ENCODE data around the gene ZFPM1. TPM values are rescaled to one million over a fixed set of nuclear protein-coding genes. Genes with fewer than 3 reads are reported as not detected.
"Not testable (repeated sequence)": the region's sequence is repeated elsewhere in the genome, so short reads cannot be mapped to it uniquely, and the experiment has no call there.

The ZFPM1 gene
- 0.15 TPM for polyA plus RNA-seq

GRCh38 chr16:88453217-88453531 lies at the start of gene ZFPM1:
ZFPM1 (plus strand) TSS chr16:88453280; CDS start chr16:88453639, 359 bp downstream.
- Mint-ChIP-seq H3K27me3 (peaks cover 3% of the 10 kb centered on the region), H3K36me3 (no peaks in the 10 kb centered on the region), H3K27ac (peak within 1 kb of the TSS; percentile 76 to 93 (median 88)), H3K4me1 (peaks cover 23 to 32% (median 24%) of the 10 kb centered on the region in 3 donors), H3K9me3 (no peaks in the 10 kb centered on the region), H3K4me3 (peak within 1 kb of the TSS; percentile 86 to 96 (median 94))

- Mint-ChIP-seq H3K9me3 (no peaks in the 10 kb centered on the region), H3K4me1 (peaks cover 0 to 5% (median 0%) of the 10 kb centered on the region in 3 donors)
These were observed 49.1 kb upstream of the ZFPM1 start for GRCh38 chr16:88403794-88404581.

GRCh38 chr16:88404769-88405168 lies 48.3 kb upstream of the ZFPM1 start:
- H3K4me1 Mint-ChIP-seq: peaks cover 0 to 5% (median 0%) of the 10 kb centered on the region in 3 donors
- no peak overlapping the region for H3K4me3 Mint-ChIP-seq
- no peaks in the 10 kb centered on the region for H3K9me3 Mint-ChIP-seq
- no peaks in the 10 kb centered on the region for H3K36me3 Mint-ChIP-seq
- peaks cover 3% of the 10 kb centered on the region for H3K27me3 Mint-ChIP-seq
- no peak overlapping the region for H3K27ac Mint-ChIP-seq

More at GRCh38 chr16:88403794-88404581, 49.1 kb upstream of the ZFPM1 start:
- peaks cover 3% of the 10 kb centered on the region for H3K27me3 Mint-ChIP-seq
- H3K36me3 Mint-ChIP-seq: no peaks in the 10 kb centered on the region
- no peak overlapping the region for H3K4me3 Mint-ChIP-seq
- no peak overlapping the region for H3K27ac Mint-ChIP-seq

- Mint-ChIP-seq H3K36me3 (no peaks in the 10 kb centered on the region), H3K4me1 (peaks cover 0 to 5% (median 0%) of the 10 kb centered on the region in 3 donors), H3K4me3 (no peak overlapping the region), H3K27me3 (peaks cover 3% of the 10 kb centered on the region), H3K27ac (no peak overlapping the region), H3K9me3 (no peaks in the 10 kb centered on the region)
These were observed 47.6 kb upstream of the ZFPM1 start for GRCh38 chr16:88405216-88406060.

GRCh38 chr16:88406096-88407041 lies 46.7 kb upstream of the ZFPM1 start:
- Mint-ChIP-seq H3K4me1 (peaks cover 0 to 5% (median 0%) of the 10 kb centered on the region in 3 donors), H3K27me3 (peaks cover 3% of the 10 kb centered on the region), H3K9me3 (no peaks in the 10 kb centered on the region), H3K36me3 (no peaks in the 10 kb centered on the region), H3K27ac (no peak overlapping the region), H3K4me3 (no peak overlapping the region)

- Mint-ChIP-seq H3K36me3 (no peaks in the 10 kb centered on the region), H3K4me3 (no peak overlapping the region), H3K27ac (no peak overlapping the region), H3K9me3 (no peaks in the 10 kb centered on the region), H3K4me1 (peaks cover 0 to 5% (median 0%) of the 10 kb centered on the region in 3 donors), H3K27me3 (peaks cover 3% of the 10 kb centered on the region)
These were observed 46.0 kb upstream of the ZFPM1 start for GRCh38 chr16:88407042-88407420.

GRCh38 chr16:88407807-88408206 lies 45.3 kb upstream of the ZFPM1 start:
- Mint-ChIP-seq H3K4me1 (peaks cover 0 to 5% (median 0%) of the 10 kb centered on the region in 3 donors), H3K27ac (no peak overlapping the region), H3K4me3 (no peak overlapping the region), H3K36me3 (no peaks in the 10 kb centered on the region), H3K9me3 (no peaks in the 10 kb centered on the region), H3K27me3 (peaks cover 3% of the 10 kb centered on the region)

GRCh38 chr16:88408561-88409142 lies 44.4 kb upstream of the ZFPM1 start:
- Mint-ChIP-seq H3K4me3 (no peak overlapping the region), H3K36me3 (no peaks in the 10 kb centered on the region), H3K9me3 (no peaks in the 10 kb centered on the region), H3K4me1 (peaks cover 0 to 5% (median 0%) of the 10 kb centered on the region in 3 donors), H3K27ac (no peak overlapping the region), H3K27me3 (peaks cover 3% of the 10 kb centered on the region)

GRCh38 chr16:88409296-88410065 lies 43.6 kb upstream of the ZFPM1 start:
- Mint-ChIP-seq H3K9me3 (no peaks in the 10 kb centered on the region), H3K27ac (no peak overlapping the region)

GRCh38 chr16:88410297-88410968 lies 42.6 kb upstream of the ZFPM1 start:
- H3K36me3 Mint-ChIP-seq, H3K4me1 Mint-ChIP-seq, H3K27ac Mint-ChIP-seq, H3K4me3 Mint-ChIP-seq, H3K27me3 Mint-ChIP-seq, H3K9me3 Mint-ChIP-seq: not testable (repeated sequence)

More at GRCh38 chr16:88409296-88410065, 43.6 kb upstream of the ZFPM1 start:
- no peaks in the 10 kb centered on the region for H3K36me3 Mint-ChIP-seq
- peaks cover 0 to 5% (median 0%) of the 10 kb centered on the region in 3 donors for H3K4me1 Mint-ChIP-seq
- H3K4me3 Mint-ChIP-seq: no peak overlapping the region
- H3K27me3 Mint-ChIP-seq: peaks cover under 1% of the 10 kb centered on the region

GRCh38 chr16:88411951-88412576 lies 41.0 kb upstream of the ZFPM1 start:
- no peaks in the 10 kb centered on the region for H3K36me3 Mint-ChIP-seq
- no peaks in the 10 kb centered on the region for H3K27me3 Mint-ChIP-seq
- no peaks in the 10 kb centered on the region for H3K9me3 Mint-ChIP-seq
- H3K27ac Mint-ChIP-seq: peak overlapping the region in 1 of 3 donors; percentile 43
- H3K4me1 Mint-ChIP-seq: peaks cover 0 to 5% (median 0%) of the 10 kb centered on the region in 3 donors
- no peak overlapping the region for H3K4me3 Mint-ChIP-seq

GRCh38 chr16:88412766-88413165 lies 40.3 kb upstream of the ZFPM1 start:
- Mint-ChIP-seq H3K36me3 (no peaks in the 10 kb centered on the region), H3K4me3 (no peak overlapping the region), H3K9me3 (no peaks in the 10 kb centered on the region)

GRCh38 chr16:88413231-88413630 lies 39.8 kb upstream of the ZFPM1 start:
- no peaks in the 10 kb centered on the region for H3K36me3 Mint-ChIP-seq
- H3K9me3 Mint-ChIP-seq: no peaks in the 10 kb centered on the region
- H3K27me3 Mint-ChIP-seq: no peaks in the 10 kb centered on the region
- H3K4me3 Mint-ChIP-seq: no peak overlapping the region
- no peaks in the 10 kb centered on the region for H3K4me1 Mint-ChIP-seq
- no peak overlapping the region for H3K27ac Mint-ChIP-seq

More at GRCh38 chr16:88412766-88413165, 40.3 kb upstream of the ZFPM1 start:
- Mint-ChIP-seq H3K27ac (peak overlapping the region in 1 of 3 donors; percentile 43), H3K4me1 (peaks cover 0 to 3% (median 0%) of the 10 kb centered on the region in 3 donors), H3K27me3 (no peaks in the 10 kb centered on the region)
